HEK293T (cell line): ENCODE data around the gene KREMEN2.
A peak's percentile ranks its signal among the peaks of the same experiment; 100 is the strongest.

Experiments used
- CTCF ChIA-PET: fragments of 350-600 bp; formaldehyde crosslinking; extraction: SDS; loops from one replicate; lab custom pipeline; 2021; ENCODE audit warnings: antibody characterized with exemption, inconsistent platforms; lab: Yijun Ruan, JAX
- POLR2A ChIA-PET: fragments of 350-600 bp; formaldehyde crosslinking; extraction: SDS; loops from one replicate; lab custom pipeline; 2020; ENCODE audit warnings: antibody characterized with exemption, inconsistent platforms; lab: Yijun Ruan, JAX
- DNase-seq: peaks from one replicate; pipeline ENCODE4 v3.0.0; 2012; ENCODE audit warnings: mixed read lengths; ENCODE audit errors: extremely low spot score
- ARNT ChIP-seq: fragments of 450-650 bp; IDR thresholded peaks from 2 replicates; pipeline ENCODE4 v1.6.1; 2017; ENCODE audit warnings: mild to moderate bottlenecking
- BHLHE40 ChIP-seq: fragments of 450-650 bp; IDR thresholded peaks from 2 replicates; pipeline ENCODE4 v1.6.1; 2016; ENCODE audit warnings: mild to moderate bottlenecking, moderate library complexity, borderline replicate concordance
- CTBP1 ChIP-seq: fragments of 450-650 bp; IDR thresholded peaks from 2 replicates; pipeline ENCODE4 v1.6.1; 2016; ENCODE audit warnings: borderline replicate concordance
- ELF4 ChIP-seq: fragments of 450-650 bp; IDR thresholded peaks from 2 replicates; pipeline ENCODE4 v1.6.1; 2017; ENCODE audit warnings: antibody characterized with exemption
- FOXA1 ChIP-seq: fragments of 450-650 bp; IDR thresholded peaks from 2 replicates; pipeline ENCODE4 v1.6.1; 2016; ENCODE audit warnings: mild to moderate bottlenecking
- FOXK2 ChIP-seq: fragments of 450-650 bp; IDR thresholded peaks from 2 replicates; pipeline ENCODE4 v1.6.1; 2016; ENCODE audit warnings: mild to moderate bottlenecking
- FOXM1 ChIP-seq: fragments of 450-650 bp; IDR thresholded peaks from 2 replicates; pipeline ENCODE4 v1.6.1; 2017; ENCODE audit warnings: mild to moderate bottlenecking, borderline replicate concordance
- HDGF ChIP-seq: fragments of 450-650 bp; IDR thresholded peaks from 2 replicates; pipeline ENCODE4 v1.6.1; 2017; ENCODE audit warnings: antibody characterized with exemption, borderline replicate concordance
- L3MBTL2 ChIP-seq: fragments of 450-650 bp; conservative IDR thresholded peaks from 2 replicates; pipeline ENCODE4 v1.6.1; 2016; ENCODE audit warnings: mild to moderate bottlenecking
- LEF1 ChIP-seq: fragments of 450-650 bp; IDR thresholded peaks from 2 replicates; pipeline ENCODE4 v1.6.1; 2017; ENCODE audit warnings: mild to moderate bottlenecking, borderline replicate concordance
- NFRKB ChIP-seq: fragments of 450-650 bp; IDR thresholded peaks from 2 replicates; pipeline ENCODE4 v1.6.1; 2016; ENCODE audit warnings: mild to moderate bottlenecking, moderate library complexity
- SP1 ChIP-seq: fragments of 450-650 bp; IDR thresholded peaks from 2 replicates; pipeline ENCODE4 v1.6.1; 2017
- SUZ12 ChIP-seq: fragments of 450-650 bp; IDR thresholded peaks from 2 replicates; pipeline ENCODE4 v1.6.1; 2016; ENCODE audit warnings: mild to moderate bottlenecking
- TARDBP ChIP-seq: fragments of 450-650 bp; IDR thresholded peaks from 2 replicates; pipeline ENCODE4 v1.6.1; 2016
- ZNF384 ChIP-seq: fragments of 450-650 bp; IDR thresholded peaks from 2 replicates; pipeline ENCODE4 v1.6.1; 2016
- TF ChIP-seq, protein P1 (sequence below): fragments of 450-650 bp; IDR thresholded peaks from 2 replicates; pipeline ENCODE4 v1.6.1; 2016

KREMEN2 gene

DNA sequence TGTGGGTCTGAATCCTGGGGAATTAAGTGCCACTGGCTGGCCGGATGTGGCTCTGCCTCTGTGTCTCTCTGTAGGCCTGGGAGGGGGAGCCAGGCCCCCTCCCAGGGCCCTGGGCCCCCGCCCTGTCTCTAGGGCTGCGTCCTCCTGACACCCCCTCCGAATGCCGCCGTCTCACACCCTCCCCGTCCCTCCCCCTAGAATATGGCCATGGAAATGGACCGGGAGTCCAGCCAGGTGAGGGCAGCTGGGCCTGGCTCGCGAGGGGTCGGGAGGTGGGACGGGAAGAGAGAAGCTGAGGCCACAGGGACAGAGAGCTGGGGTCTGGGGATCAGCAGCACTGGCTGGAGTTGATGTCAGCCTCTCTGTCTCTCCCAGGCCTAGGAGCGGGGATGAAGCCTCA, 32.2 kb downstream of the KREMEN2 start:
- ChIA-PET CTCF (no interaction called here), POLR2A (interaction anchor here (0.8 to 0.9 kb wide), 2 partner anchors 16 to 43 kb away, joined by 3 read pairs; partner anchors contain the start of gene PKMYT1)
- DNase-seq, result no peak
- TF ChIP-seq, protein P1, sequence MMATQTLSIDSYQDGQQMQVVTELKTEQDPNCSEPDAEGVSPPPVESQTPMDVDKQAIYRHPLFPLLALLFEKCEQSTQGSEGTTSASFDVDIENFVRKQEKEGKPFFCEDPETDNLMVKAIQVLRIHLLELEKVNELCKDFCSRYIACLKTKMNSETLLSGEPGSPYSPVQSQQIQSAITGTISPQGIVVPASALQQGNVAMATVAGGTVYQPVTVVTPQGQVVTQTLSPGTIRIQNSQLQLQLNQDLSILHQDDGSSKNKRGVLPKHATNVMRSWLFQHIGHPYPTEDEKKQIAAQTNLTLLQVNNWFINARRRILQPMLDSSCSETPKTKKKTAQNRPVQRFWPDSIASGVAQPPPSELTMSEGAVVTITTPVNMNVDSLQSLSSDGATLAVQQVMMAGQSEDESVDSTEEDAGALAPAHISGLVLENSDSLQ, result no peak
- TF ChIP-seq BHLHE40 (no peak), SP1 (no peak), L3MBTL2 (no peak), HDGF (no peak), CTBP1 (no peak), ARNT (no peak), ELF4 (no peak), FOXK2 (no peak), FOXM1 (no peak), NFRKB (no peak)

DNA sequence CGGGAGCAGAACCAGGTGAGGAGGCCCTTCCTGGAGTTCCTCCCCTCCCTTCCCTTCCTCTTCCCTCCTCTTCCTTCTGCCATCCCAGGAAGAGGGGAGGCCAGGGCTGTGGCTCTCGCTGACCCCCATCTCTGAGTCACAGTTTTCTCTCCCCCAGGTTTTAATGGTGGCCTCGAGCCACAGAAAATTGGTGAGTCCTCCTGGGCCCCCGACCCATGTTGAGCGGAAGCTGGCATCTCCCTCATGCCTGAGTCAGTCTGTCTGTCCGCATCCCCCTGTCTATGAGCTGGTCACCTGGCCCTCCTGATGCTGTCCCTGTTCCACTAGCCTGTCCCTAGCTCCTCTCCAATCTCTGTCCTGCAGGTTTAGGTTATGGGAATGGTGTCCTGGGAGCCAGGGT, 35.9 kb downstream of the KREMEN2 start:
- no peak for TF ChIP-seq BHLHE40
- no peak for TF ChIP-seq CTBP1
- TF ChIP-seq SUZ12, result no peak
- no peak for TF ChIP-seq FOXA1
- no peak for TF ChIP-seq LEF1
- ChIA-PET POLR2A (interaction anchor here (0.9 kb wide), 1 partner anchor 11 kb away, joined by 4 read pairs; no protein-coding TSS in a partner anchor), CTCF (interaction anchor here (1.4 kb wide), 1 partner anchor 28 kb away, joined by 4 read pairs; no protein-coding TSS in a partner anchor)
- no peak for DNase-seq

DNA sequence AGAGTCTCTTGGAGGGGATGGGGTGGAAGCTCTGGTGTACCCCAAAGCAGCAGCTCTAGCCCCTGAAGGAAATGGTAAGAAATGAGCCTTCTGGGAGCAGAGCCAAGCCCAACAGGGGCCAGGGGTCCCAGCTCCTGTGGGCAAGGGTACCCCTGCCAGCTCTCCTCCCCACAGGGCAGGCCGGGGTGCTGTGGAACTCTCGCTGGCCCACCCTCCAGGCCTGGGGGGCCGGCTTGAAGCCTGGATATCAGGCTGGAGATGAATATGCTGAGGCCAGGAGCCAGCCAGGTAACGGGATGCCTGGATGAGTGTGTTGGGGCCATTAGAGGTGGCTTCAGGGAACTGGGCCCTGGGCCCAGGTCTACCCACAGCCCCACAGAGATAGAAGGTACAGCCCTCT, 36.5 kb downstream of the KREMEN2 start:
- TF ChIP-seq L3MBTL2, result no peak
- DNase-seq, result no peak
- POLR2A ChIA-PET, result interaction anchor here (0.8 to 1.0 kb wide), 3 partner anchors 11 to 20 kb away, joined by 3 to 4 read pairs (median 3); partner anchors contain the start of gene PKMYT1
- CTCF ChIA-PET, result interaction anchor here (1.4 kb wide), 1 partner anchor 27 kb away, joined by 4 read pairs; no protein-coding TSS in a partner anchor

DNA sequence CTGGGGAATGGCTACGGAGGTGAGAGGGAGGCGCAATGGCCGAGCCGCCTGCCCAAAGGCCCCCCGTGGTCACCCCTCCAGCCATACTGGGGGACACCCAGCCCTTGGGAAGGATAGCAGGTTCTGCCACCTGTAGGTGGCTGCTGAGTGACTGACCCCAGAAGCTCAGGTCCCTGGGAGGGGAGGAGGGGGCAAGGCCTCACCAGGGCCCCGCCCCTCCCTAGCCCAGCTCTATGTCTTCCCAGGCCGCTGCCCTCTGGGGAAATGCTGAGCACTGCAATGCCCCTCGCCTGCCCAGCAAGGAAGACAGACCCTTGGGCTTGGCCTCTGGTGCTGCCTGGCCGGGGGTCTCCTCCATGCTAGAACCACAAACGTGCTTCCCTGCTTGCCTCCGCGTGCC, 37.2 kb downstream of the KREMEN2 start:
- TF ChIP-seq NFRKB, result no peak
- no peak for TF ChIP-seq CTBP1
- TF ChIP-seq, protein P1, result no peak
- TF ChIP-seq HDGF, result no peak
- no peak for TF ChIP-seq FOXA1
- no peak for TF ChIP-seq LEF1
- TF ChIP-seq ZNF384, result no peak
- no peak for TF ChIP-seq BHLHE40
- no peak for TF ChIP-seq FOXM1
- no peak for TF ChIP-seq ARNT
- TF ChIP-seq TARDBP, result no peak
- TF ChIP-seq FOXK2, result no peak
- TF ChIP-seq SP1, result no peak
- TF ChIP-seq L3MBTL2, result no peak
- no peak for TF ChIP-seq ELF4
- no peak for DNase-seq
- POLR2A ChIA-PET, result interaction anchor here (0.8 to 1.6 kb wide), 3 partner anchors 10 to 21 kb away, joined by 3 to 6 read pairs (median 3); partner anchors contain the start of genes PKMYT1 and TNFRSF12A
- CTCF ChIA-PET, result interaction anchor here (4.1 kb wide), 1 partner anchor 27 kb away, joined by 20 read pairs; no protein-coding TSS in a partner anchor

DNA sequence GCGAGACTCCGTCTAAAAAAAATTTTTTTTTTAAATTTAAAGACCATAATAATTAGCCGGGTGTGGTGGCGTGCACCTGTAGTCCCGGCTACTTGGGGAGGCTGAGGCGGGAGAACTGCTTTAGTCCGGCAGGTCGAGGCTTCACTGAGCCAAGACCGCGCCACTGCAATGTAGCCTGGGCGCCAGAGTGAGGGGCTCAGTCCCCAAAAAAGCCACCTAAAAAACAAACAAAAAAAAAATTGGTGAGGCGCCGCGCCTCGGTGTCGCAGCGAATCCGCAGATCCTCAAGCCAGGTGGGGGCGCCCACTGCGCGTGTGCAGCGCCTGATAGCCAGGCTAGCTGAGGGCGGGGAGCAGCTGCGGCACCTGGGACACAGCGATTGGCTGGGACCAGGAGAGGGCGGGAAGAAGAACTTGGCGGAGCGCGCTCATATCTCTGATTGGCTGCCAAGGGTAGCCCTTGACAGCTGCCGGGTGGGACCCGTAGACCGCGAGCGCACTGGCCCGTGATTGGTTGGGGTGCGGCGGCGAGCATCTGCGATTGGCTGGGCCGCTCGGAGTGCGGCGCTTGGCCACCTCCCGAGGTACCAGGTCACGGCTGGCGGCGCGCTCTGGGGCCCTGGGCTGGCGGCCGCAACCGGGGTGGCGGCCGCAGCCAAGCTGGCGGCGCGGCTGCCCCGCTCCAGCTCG, 39.7 kb downstream of the KREMEN2 start:
- CTCF ChIA-PET, result interaction anchor here (0.9 to 4.1 kb wide), 3 partner anchors 19 to 28 kb away, joined by 3 to 20 read pairs (median 13); no protein-coding TSS in a partner anchor
- no peak for TF ChIP-seq ZNF384
- no peak for TF ChIP-seq NFRKB
- TF ChIP-seq BHLHE40, result no peak
- TF ChIP-seq LEF1, result peak; percentile 37; the same call in 1 of the 2 replicates
- peak; percentile 81 for TF ChIP-seq L3MBTL2
- TF ChIP-seq, protein P1, result peak; percentile 97
- TF ChIP-seq SP1, result no peak
- peak; percentile 90 for TF ChIP-seq CTBP1
- POLR2A ChIA-PET, result interaction anchor here (1.0 to 5.3 kb wide), 6 partner anchors 17 to 34 kb away, joined by 3 to 60 read pairs (median 4); partner anchors contain the start of genes CLDN6, HCFC1R1, PKMYT1 and THOC6
- peak; percentile 99 for DNase-seq

DNA sequence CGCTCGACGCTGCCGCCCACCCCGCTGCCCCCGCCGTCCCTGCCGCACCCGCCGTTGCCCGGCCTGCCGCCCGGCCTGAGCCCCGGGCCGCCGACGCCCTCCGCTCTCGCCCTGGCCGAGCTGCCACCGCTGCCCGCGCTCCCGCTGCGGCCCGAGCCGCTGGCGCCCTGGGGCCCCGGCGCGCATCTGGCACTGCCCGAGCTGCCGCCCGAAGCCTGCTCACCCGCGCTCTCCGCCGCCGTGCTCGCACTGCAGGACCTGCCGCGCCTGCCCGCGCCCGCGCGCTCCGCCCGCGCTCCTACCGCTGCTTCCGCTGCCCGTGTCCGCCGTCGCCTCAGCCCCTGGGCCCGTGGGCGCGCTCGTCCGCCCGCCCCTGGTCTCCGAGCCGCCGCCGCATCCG, 40.2 kb downstream of the KREMEN2 start:
- ChIA-PET POLR2A (interaction anchor here (1.0 to 5.3 kb wide), 6 partner anchors 17 to 34 kb away, joined by 3 to 60 read pairs (median 4); partner anchors contain the start of genes CLDN6, HCFC1R1, PKMYT1 and THOC6), CTCF (interaction anchor here (0.9 to 4.1 kb wide), 3 partner anchors 19 to 27 kb away, joined by 3 to 20 read pairs (median 13); no protein-coding TSS in a partner anchor)
- TF ChIP-seq FOXM1 (no peak), ZNF384 (no peak), FOXA1 (no peak), BHLHE40 (no peak), NFRKB (no peak), CTBP1 (no peak), TARDBP (no peak), ARNT (no peak)
- TF ChIP-seq, protein P1, result no peak
- DNase-seq, result no peak
